GOT3 (cell line): ENCODE measurements around the gene PRRT4.

ENCODE experiments used
- DNase-seq: peaks from one replicate; lab custom pipeline; 2025; ENCODE audit warnings: mixed read lengths; lab: John Stamatoyannopoulos, UW

Gene PRRT4

GRCh38 chr7:128344431-128344774 lies 17.1 kb downstream of the PRRT4 start:
- no peak for DNase-seq

- peak; percentile 68 for DNase-seq
These were observed 17.7 kb downstream of the PRRT4 start, which contains the start of gene RBM28 for GRCh38 chr7:128343554-128344430. Gene RBM28 (minus strand): TSS chr7:128343908. CDS start chr7:128343793, 115 bp downstream.

- DNase-seq = no peak
These were observed 19.8 kb downstream of the PRRT4 start for GRCh38 chr7:128341733-128342132.

GRCh38 chr7:128335730-128336129 lies 25.8 kb downstream of the PRRT4 start:
- DNase-seq = no peak

- no peak for DNase-seq
These were observed 37.2 kb downstream of the PRRT4 start for GRCh38 chr7:128324368-128324680.

GRCh38 chr7:128323459-128324367 lies 37.8 kb downstream of the PRRT4 start:
- DNase-seq = no peak

GRCh38 chr7:128323040-128323439 lies 38.5 kb downstream of the PRRT4 start:
- no peak for DNase-seq

GRCh38 chr7:128322040-128322643 lies 39.3 kb downstream of the PRRT4 start:
- no peak for DNase-seq

GRCh38 chr7:128321044-128321422 lies 40.5 kb downstream of the PRRT4 start:
- DNase-seq = no peak

- no peak for DNase-seq
These were observed 42.8 kb downstream of the PRRT4 start for GRCh38 chr7:128318691-128319090.

GRCh38 chr7:128311013-128311412 lies 50.5 kb downstream of the PRRT4 start:
- DNase-seq = no peak

GRCh38 chr7:128310499-128310898 lies 51.0 kb downstream of the PRRT4 start:
- no peak for DNase-seq

- no peak for DNase-seq
These were observed 51.5 kb downstream of the PRRT4 start for GRCh38 chr7:128309976-128310375.

- DNase-seq = no peak
These were observed 52.4 kb downstream of the PRRT4 start for GRCh38 chr7:128309124-128309523.

- no peak for DNase-seq
These were observed 54.4 kb downstream of the PRRT4 start for GRCh38 chr7:128307061-128307460.

GRCh38 chr7:128304212-128304611 lies 57.3 kb downstream of the PRRT4 start:
- DNase-seq = no peak

GRCh38 chr7:128303643-128304042 lies 57.8 kb downstream of the PRRT4 start:
- no peak for DNase-seq

GRCh38 chr7:128303133-128303532 lies 58.4 kb downstream of the PRRT4 start:
- DNase-seq = no peak

GRCh38 chr7:128302139-128302538 lies 59.4 kb downstream of the PRRT4 start:
- no peak for DNase-seq
